Uterus (tissue), 4 donors: Measurements from ENCODE around the gene LCTL. TPM values are rescaled to one million over a fixed set of nuclear protein-coding genes. Genes with fewer than 3 reads are reported as not detected.
A peak's percentile ranks its signal among the peaks of the same experiment; 100 is the strongest.
"Not testable (repeated sequence)": the region's sequence is repeated elsewhere in the genome, so short reads cannot be mapped to it uniquely, and the experiment has no call there.

Source experiments
- DNase-seq, 2 donors: peaks; one replicate each; pipeline ENCODE4 v3.0.0-alpha.2; 2019 to 2020
- H3K27ac ChIP-seq, 2 donors: fragments of 200-600 bp; sonication (generic); 1 replicate in 1 of 2; 2 replicates in 1 of 2; pipeline ENCODE4 v1.5.1; 2016 to 2018
- H3K27me3 ChIP-seq, 2 donors: fragments of 200-600 bp; sonication (generic); one replicate each; pipeline ENCODE4 v1.5.1; 2018 to 2019; ENCODE audit warnings: control low read depth in 1 of 2
- H3K36me3 ChIP-seq, 2 donors: fragments of 200-600 bp; sonication (generic); one replicate each; pipeline ENCODE4 v1.5.1; 2019; ENCODE audit warnings: control low read depth in 1 of 2
- H3K4me1 ChIP-seq, 2 donors: fragments of 200-600 bp; sonication (generic); one replicate each; pipeline ENCODE4 v1.5.1; 2018 to 2019; ENCODE audit warnings: control low read depth in 1 of 2
- H3K4me3 ChIP-seq, 2 donors: fragments of 200-600 bp; sonication (generic); 1 replicate in 1 of 2; 2 replicates in 1 of 2; pipeline ENCODE4 v1.5.1; 2018 to 2019; ENCODE audit warnings: mild to moderate bottlenecking in 1 of 2
- H3K9me3 ChIP-seq, 2 donors: fragments of 200-600 bp; sonication (generic); one replicate each; pipeline ENCODE4 v1.5.1; 2019; ENCODE audit warnings: control low read depth in 1 of 2
- CTCF ChIP-seq, 4 experiments: fragments of 200-600 bp in 2 of 4; fragments of 450-650 bp in 2 of 4; sonication (generic) in 2 of 4; IDR thresholded peaks; one replicate each; pipeline ENCODE4 v1.5.1; 2016 to 2019; ENCODE audit warnings: antibody characterized with exemption in 4 of 4, mild to moderate bottlenecking in 2 of 4, moderate library complexity in 1 of 4
- POLR2A ChIP-seq, 2 donors: fragments of 450-650 bp; IDR thresholded peaks; one replicate each; pipeline ENCODE4 v1.6.1; 2016; ENCODE audit warnings: antibody characterized with exemption in 2 of 2, mild to moderate bottlenecking in 1 of 2, moderate library complexity in 1 of 2
- intact Hi-C: fragments of 100-400 bp; cut with DNase I; formaldehyde crosslinking; loops from one replicate; pipeline ENCODE4 v1.15.1; 2023; ENCODE audit warnings: low total_unique reads
- total RNA-seq, 4 donors: library from RNA; depleted of rRNA in 3 of 4; stranded (reverse); fragments of >200 nt in 3 of 4; gene quantifications; one replicate each; pipeline versions ENCODE4 v1.1.0 to v1.2.4, GENCODE V29; 2014 to 2023
- donor health status: DM: yes; HTN: yes; CAD: no.

LCTL gene
- total RNA-seq, 4 donors from 2014 or later, result not detected

- Histone ChIP-seq H3K4me1 (peaks cover 4 to 7% of the 10 kb centered on the region in 2 donors), H3K27ac (peak overlapping the region in 1 of 2 donors; percentile 87), H3K27me3 (no peaks in the 10 kb centered on the region), H3K9me3 (no peaks in the 10 kb centered on the region), H3K36me3 (no peaks in the 10 kb centered on the region), H3K4me3 (peak overlapping the region in 1 of 2 donors; percentile 79)
- DNase-seq, result no peak
- TF ChIP-seq POLR2A (IDR thresholded peaks at IDR 0.05) (no peak), CTCF (IDR thresholded peaks at IDR 0.05) (no peak)
- intact Hi-C loops, result no loop called here
These were observed 60.0 kb downstream of the LCTL start for GRCh38 chr15:66505818-66506217.

- no peaks in the 10 kb centered on the region for H3K36me3 ChIP-seq
- H3K9me3 ChIP-seq, result no peaks in the 10 kb centered on the region
- TF ChIP-seq POLR2A (IDR thresholded peaks at IDR 0.05), result no peak
- TF ChIP-seq CTCF (IDR thresholded peaks at IDR 0.05), result no peak
- H3K27ac ChIP-seq, result peak overlapping the region; percentile 87 to 93
- DNase-seq, result no peak
- H3K4me3 ChIP-seq, result peak overlapping the region; percentile 79 to 95
- intact Hi-C loops, result no loop called here
- no peaks in the 10 kb centered on the region for H3K27me3 ChIP-seq
- peaks cover 4 to 7% of the 10 kb centered on the region in 2 donors for H3K4me1 ChIP-seq
These were observed 60.4 kb downstream of the LCTL start for GRCh38 chr15:66505430-66505811.

DNA sequence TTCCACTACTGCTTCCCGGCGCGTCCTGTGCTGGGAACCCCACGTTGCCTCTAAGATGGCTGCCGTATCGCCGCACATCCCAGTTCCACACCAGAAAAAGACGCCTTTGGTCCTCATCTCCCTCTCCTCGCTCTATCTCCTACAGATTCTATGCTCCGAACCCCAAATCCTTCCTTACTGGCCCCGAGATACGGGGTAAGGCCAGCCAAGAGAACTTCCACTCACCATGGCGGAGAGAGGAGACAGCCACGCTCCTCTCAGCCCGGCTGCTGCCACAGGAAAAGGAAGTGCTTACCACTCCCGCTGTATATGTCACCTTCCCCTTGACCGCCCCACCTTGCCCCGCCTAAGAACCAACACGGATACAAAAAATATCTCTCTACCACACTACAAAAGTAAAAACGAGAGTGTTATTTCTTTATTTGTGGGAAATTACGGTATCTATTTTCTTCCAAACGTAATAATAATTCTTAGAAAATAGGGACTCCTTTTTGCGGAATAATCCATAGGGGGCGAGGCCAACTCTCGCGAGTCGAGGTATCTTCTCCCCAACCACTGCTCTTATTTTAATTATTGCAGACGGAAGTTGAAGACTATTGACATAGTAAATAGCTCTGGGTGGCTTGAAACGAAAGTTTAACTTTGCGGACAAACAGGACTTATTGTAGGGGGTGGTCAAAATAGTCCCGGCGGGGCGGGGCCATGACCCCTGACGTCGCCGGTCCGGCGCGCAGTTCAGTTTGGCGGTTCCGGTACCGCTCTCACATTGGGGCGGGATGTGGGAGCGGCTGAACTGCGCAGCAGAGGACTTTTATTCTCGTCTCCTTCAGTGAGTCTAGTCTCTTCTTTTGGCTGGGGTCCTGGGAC lies 61.0 kb downstream of the LCTL start, which contains the start of the genes RPL4 and ZWILCH:
Gene RPL4 (minus strand): TSS at position 293 of the 867 bp plus-strand sequence. CDS start 65 bp downstream, at position 228.
Gene ZWILCH (plus strand): TSS at position 764 of the 867 bp plus-strand sequence. CDS start 13 bp downstream, at position 777.
- peak; percentile 78 to 79 for DNase-seq
- no peaks in the 10 kb centered on the region for H3K27me3 ChIP-seq
- peak within 1 kb of the TSS; percentile 79 to 95 for H3K4me3 ChIP-seq
- H3K36me3 ChIP-seq, result no peaks in the 10 kb centered on the region
- H3K27ac ChIP-seq, result peak within 1 kb of the TSS; percentile 87 to 93
- peaks cover 4 to 7% of the 10 kb centered on the region in 2 donors for H3K4me1 ChIP-seq
- intact Hi-C loops, result no loop called here
- peak; percentile 59 to 86 for TF ChIP-seq POLR2A (IDR thresholded peaks at IDR 0.05)
- peak in 2 of 4 experiments; percentile 1 to 8 for TF ChIP-seq CTCF (IDR thresholded peaks at IDR 0.05)
- H3K9me3 ChIP-seq, result no peaks in the 10 kb centered on the region

- Histone ChIP-seq H3K9me3 (no peaks in the 10 kb centered on the region), H3K36me3 (no peaks in the 10 kb centered on the region), H3K4me3 (peak overlapping the region; percentile 79 to 95), H3K27me3 (no peaks in the 10 kb centered on the region), H3K27ac (peak overlapping the region; percentile 87 to 93), H3K4me1 (peaks cover 4 to 7% of the 10 kb centered on the region in 2 donors)
- DNase-seq, result no peak
- TF ChIP-seq CTCF (IDR thresholded peaks at IDR 0.05) (no peak), POLR2A (IDR thresholded peaks at IDR 0.05) (no peak)
- intact Hi-C loops, result no loop called here
These were observed 61.8 kb downstream of the LCTL start for GRCh38 chr15:66503780-66504562.

DNA sequence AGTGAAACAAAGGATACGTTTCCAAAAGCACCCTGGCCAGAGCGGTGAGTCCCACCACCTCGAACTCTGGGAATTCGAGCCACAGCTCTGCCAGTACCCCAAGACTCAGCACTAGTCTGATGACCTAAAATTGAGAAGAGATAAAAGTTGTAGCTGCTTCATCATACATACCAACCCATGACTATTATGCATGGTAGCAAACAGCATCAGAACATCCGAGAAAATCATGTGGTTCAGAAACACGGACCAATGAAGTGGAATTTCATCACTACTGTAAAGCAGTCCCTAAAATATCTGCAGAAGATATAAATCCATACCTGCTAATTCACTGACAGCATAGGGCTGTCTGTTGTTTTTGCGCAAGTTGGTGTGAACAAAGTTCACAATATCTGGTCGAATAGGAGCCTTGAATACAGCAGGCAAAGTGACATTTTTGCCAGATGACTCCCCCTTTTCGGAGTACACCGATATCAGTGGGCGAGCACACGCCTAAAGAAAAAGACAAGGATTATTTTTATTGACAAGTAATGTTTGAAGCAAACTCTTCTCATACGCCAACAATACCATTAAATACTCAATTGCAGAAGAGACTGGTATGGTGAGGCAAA lies 62.7 kb downstream of the LCTL start:
- H3K4me3 ChIP-seq, result peak overlapping the region; percentile 79 to 95
- peak overlapping the region in 1 of 2 donors; percentile 93 for H3K27ac ChIP-seq
- H3K4me1 ChIP-seq, DNase-seq, H3K27me3 ChIP-seq, H3K9me3 ChIP-seq, intact Hi-C loops, H3K36me3 ChIP-seq: not testable (repeated sequence)
